IPS-18a (cell line): ENCODE measurements around the gene PRKAR1B.

Experiments used
- H3K27ac ChIP-seq: one replicate; pipeline ENCODE4 v1.5.1; 2013; ENCODE audit warnings: low read length
- H3K27me3 ChIP-seq: one replicate; pipeline ENCODE4 v1.6.1; 2013; ENCODE audit warnings: mild to moderate bottlenecking, low read length; ENCODE audit not compliant: control insufficient read depth, insufficient read depth
- H3K36me3 ChIP-seq: one replicate; pipeline ENCODE4 v1.6.1; 2013; ENCODE audit warnings: low read depth, low read length; ENCODE audit not compliant: control insufficient read depth
- H3K4me1 ChIP-seq: one replicate; pipeline ENCODE4 v1.6.1; 2013; ENCODE audit warnings: low read depth, low read length; ENCODE audit not compliant: control insufficient read depth
- H3K4me3 ChIP-seq: one replicate; pipeline ENCODE4 v1.5.1; 2013; ENCODE audit warnings: low read length
- H3K9ac ChIP-seq: one replicate; pipeline ENCODE4 v1.6.1; 2013; ENCODE audit warnings: mild to moderate bottlenecking, low read length, moderate library complexity
- H3K9me3 ChIP-seq: one replicate; pipeline ENCODE4 v1.6.1; 2013; ENCODE audit warnings: low read depth, low read length; ENCODE audit not compliant: control insufficient read depth

Gene PRKAR1B

DNA sequence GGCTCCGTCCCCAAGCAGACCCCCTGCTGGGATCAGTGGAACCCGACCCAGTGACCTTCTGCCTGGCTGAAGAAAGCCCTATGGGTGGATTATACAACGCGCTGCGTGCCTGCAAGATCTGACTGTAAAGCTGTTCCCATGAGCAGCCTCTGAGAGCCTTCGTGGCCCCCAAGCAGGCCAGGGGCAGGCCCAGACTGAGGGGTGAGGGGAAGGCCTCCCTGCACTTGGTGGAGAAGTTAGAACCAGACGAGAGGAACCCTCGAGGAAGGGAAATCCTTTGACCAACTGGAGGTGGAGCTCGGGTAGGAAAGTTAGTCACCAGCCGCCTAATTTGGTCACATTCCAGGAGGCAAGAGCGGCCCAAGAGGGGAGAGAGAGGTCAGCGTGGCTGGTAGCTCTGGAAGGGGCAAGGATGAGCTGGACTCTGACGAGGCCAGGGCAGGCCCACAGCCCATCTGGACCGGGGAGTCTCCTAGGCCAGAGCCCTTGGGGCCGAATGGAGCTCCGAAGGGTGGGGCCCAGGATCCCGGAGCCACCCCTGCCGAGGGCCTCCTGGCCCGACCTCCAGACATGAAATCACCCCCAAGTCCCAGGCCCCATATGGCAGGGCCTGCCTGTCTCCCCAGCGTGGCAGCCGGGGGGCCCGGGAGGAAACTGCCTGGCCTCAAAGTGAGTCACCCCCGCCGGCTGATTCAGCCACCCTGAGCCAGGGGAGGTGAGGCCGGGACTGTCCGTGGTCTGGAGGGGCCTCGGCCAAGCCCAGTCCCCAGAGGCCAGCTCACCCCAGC is 184.2 kb downstream of the PRKAR1B start:
- H3K9ac ChIP-seq = no peak overlapping the region
- H3K27me3 ChIP-seq = no peaks in the 10 kb centered on the region
- H3K4me1 ChIP-seq = no peaks in the 10 kb centered on the region
- H3K4me3 ChIP-seq = no peak overlapping the region
- H3K9me3 ChIP-seq = no peaks in the 10 kb centered on the region
- no peak overlapping the region for H3K27ac ChIP-seq
- no peaks in the 10 kb centered on the region for H3K36me3 ChIP-seq

DNA sequence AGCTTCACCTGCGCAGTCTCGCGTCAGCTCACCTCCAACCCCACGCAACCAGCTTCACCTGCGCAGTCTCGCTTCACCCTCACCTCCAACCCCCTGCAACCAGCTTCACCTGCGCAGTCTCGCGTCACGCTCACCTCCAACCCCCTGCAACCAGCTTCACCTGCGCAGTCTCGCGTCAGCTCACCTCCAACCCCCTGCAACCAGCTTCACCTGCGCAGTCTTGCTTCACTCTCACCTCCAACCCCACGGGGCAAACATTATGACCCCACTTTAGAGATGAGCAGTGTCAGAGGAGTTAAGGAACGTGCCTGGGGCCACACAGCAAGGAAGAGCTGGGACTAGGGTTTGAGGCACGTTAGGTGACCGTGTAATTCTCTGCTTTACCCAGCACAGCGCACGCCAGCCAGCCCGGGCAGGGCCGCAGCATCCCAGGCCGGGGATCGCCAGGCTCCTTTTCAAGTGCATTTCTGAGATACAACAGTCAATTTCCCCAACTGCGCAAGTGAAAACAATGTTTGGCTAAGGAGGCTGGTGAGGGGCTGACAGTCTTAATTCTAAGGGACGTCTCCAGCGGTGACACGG is 184.9 kb downstream of the PRKAR1B start:
- no peaks in the 10 kb centered on the region for H3K36me3 ChIP-seq
- no peak overlapping the region for H3K9ac ChIP-seq
- no peaks in the 10 kb centered on the region for H3K9me3 ChIP-seq
- H3K27me3 ChIP-seq = no peaks in the 10 kb centered on the region
- no peaks in the 10 kb centered on the region for H3K4me1 ChIP-seq
- no peak overlapping the region for H3K4me3 ChIP-seq
- H3K27ac ChIP-seq = no peak overlapping the region

DNA sequence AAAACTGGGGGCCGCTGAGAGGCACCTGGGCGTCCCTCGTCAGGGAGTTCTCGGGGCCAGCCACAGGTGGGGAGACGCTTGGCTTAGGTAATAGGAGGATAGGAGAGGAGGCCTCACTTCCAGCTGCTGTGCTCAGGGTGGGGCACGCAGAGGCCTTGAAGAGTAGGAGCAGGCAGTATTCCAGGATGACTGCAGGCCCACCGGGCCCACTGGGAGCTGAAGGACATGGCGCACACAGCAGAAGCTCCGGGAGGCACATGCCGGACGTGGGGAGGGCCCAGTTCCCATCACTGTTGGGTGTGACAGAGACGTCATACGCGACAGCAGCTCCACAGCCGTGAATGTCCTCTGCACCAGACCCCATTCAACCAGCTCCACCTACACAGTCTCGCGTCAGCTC is 185.4 kb downstream of the PRKAR1B start:
- no peaks in the 10 kb centered on the region for H3K27me3 ChIP-seq
- no peak overlapping the region for H3K9ac ChIP-seq
- H3K27ac ChIP-seq = no peak overlapping the region
- H3K36me3 ChIP-seq = no peaks in the 10 kb centered on the region
- no peaks in the 10 kb centered on the region for H3K4me1 ChIP-seq
- no peaks in the 10 kb centered on the region for H3K9me3 ChIP-seq
- H3K4me3 ChIP-seq = no peak overlapping the region

DNA sequence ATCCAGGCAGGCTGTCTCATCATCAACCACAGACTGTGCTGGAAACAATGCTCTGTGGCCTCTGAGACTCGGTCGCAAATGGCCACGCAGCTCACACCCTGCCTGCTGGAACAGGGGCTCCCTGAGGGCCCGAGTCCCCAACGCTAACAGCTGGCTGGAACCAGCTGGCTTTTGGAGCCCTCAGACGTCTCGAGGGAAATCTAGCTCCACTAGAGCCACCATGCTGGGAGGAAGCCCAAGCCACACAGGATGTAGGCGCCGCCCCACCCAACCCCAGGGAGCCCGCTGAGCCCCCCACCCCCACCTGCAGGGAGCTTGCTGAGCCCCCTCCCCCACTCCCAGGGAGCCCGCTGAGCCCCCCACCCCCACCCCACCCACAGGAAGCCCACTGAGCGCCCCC is 186.1 kb downstream of the PRKAR1B start:
- no peaks in the 10 kb centered on the region for H3K27me3 ChIP-seq
- no peak overlapping the region for H3K27ac ChIP-seq
- H3K36me3 ChIP-seq = no peaks in the 10 kb centered on the region
- H3K9me3 ChIP-seq = no peaks in the 10 kb centered on the region
- H3K9ac ChIP-seq = no peak overlapping the region
- no peaks in the 10 kb centered on the region for H3K4me1 ChIP-seq
- H3K4me3 ChIP-seq = no peak overlapping the region

DNA sequence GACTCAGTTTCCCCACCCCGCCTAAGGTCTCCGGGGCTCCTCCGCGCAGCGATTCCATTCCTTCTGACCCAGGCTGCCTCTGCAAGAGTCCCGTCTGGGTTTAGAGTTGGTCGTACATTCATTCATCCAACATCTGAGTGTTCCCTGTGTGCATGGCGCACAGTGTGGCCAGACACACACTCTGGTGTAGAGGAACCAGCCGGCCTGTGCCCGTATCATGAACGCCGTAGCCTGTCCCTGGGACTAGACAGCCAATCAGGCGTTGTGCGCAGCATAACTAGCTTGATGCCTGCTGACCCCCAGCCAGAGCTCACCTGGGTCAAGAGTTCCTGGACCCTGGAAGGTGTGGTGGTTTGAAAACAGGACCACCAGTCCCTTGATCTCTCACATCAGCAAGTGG is 186.5 kb downstream of the PRKAR1B start:
- no peak overlapping the region for H3K27ac ChIP-seq
- no peak overlapping the region for H3K4me3 ChIP-seq
- H3K9ac ChIP-seq = no peak overlapping the region
- no peaks in the 10 kb centered on the region for H3K36me3 ChIP-seq
- no peaks in the 10 kb centered on the region for H3K27me3 ChIP-seq
- H3K9me3 ChIP-seq = no peaks in the 10 kb centered on the region
- H3K4me1 ChIP-seq = no peaks in the 10 kb centered on the region

DNA sequence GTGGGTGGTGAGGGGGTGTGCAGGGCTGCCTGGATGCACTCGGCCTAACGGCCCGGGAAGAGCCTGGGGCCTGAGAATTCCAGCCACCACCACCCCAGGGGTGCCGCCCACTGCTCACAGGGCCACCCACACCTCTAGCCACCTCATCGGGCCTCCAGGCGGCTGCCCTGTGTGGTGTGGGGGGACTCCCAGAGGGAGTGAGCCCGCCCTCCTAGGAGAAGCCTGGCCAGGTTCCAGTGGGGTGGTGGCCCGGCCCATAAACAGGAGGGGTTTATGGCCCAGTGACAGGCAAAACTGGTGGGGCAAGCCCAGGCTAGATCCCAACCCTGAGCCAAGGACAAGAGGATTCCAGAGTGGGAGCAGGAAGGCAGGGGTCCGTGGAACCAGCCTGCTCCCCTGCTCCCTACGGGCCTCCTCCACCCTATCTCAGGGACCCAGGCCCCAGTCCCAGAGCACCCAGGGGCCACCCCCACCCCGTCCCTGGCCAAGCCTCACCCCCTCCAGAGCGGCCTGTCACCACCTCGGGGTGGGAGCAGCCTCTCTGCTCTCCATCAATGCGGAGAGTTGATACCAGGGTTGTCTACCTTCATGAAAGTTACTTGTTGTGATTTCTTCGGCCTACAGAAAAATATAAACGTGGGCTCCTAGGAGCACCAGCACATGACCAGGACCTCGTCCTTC is 187.2 kb downstream of the PRKAR1B start:
- no peaks in the 10 kb centered on the region for H3K4me1 ChIP-seq
- no peaks in the 10 kb centered on the region for H3K27me3 ChIP-seq
- no peak overlapping the region for H3K9ac ChIP-seq
- H3K4me3 ChIP-seq = no peak overlapping the region
- H3K27ac ChIP-seq = no peak overlapping the region
- H3K36me3 ChIP-seq = no peaks in the 10 kb centered on the region
- H3K9me3 ChIP-seq = no peaks in the 10 kb centered on the region

DNA sequence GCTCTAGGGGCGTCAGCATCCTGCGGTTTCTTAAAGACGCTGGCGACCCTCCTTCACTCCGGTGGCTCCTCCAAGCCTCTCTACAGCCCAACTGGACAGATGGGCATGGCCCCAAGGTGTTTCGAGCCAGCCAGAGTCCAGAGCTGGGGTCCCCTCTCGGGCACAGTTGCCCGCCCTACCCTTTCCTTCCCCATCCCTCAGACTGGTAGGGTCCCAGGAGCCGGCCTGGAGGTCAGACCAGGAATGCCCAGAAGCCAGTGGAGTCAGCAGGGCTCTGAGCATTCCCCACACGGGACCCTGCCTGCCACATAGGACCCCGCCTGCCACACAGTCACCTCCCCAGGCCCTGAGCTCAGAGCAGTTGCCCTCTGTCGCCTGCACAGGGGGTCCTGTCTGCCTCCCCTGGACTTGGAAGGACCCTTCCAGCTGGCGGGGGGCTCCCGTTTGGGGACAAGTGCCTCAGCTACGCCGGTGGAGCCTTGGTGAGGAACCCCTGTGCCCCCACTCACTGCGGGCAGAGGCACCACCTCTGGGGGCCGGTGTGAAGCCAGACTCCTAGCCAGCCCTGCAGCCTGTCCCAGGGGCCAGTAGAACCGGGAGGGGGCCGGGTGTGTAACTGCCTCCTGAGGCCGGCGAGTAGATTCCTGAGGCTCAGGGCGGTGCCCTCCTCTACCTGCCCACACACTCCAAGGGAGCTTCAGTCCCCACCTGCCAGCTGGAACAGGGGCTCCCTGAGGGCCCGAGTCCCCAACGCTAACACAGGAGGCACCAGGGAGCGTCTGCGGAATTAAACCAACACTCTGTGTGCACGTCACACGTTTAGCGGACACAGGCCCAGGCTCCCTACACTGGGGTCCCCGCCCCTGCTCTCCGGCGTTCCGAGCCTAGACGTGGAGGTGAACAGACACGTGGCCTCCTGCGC is 188.1 kb downstream of the PRKAR1B start:
- Histone ChIP-seq H3K4me1 (no peaks in the 10 kb centered on the region), H3K27me3 (no peaks in the 10 kb centered on the region), H3K36me3 (no peaks in the 10 kb centered on the region), H3K4me3 (no peak overlapping the region), H3K27ac (no peak overlapping the region), H3K9me3 (no peaks in the 10 kb centered on the region), H3K9ac (no peak overlapping the region)

DNA sequence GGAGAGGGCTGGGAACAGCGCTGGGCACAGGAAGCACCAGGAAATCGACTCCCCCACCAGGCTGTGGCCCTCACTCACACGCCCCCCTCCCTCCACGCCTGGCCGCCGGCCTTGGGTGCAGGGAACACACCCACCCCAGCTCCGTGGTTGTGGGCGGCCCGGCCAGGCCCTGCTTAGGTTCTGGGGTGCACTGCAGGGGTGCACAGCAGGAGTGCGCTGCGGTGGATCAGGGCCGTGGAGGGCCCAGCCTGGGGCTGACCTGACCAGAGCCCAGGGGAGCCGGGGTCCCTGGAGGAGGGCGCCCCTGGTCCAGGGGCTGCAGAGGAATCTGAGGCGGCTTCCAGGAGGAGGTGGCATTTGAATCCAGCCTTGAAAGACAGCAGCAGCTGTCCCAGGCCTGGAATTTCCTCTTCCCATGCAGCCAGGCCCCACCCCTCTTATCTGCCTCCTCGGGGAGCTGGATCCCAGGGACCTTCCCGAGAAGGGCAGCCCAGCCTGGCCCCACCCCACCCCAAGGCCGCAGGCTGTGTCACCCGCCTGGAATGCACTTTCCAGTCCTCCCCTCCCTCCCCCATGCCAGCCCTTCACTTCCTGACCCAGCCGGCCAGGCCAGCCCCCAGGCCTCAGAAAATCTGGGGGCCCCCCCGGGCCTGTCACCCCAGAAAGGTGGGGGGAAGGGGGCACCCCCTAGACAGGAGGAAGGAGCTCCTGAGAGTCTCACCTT is 189.0 kb downstream of the PRKAR1B start:
- no peak overlapping the region for H3K9ac ChIP-seq
- no peak overlapping the region for H3K4me3 ChIP-seq
- no peak overlapping the region for H3K27ac ChIP-seq
- H3K4me1 ChIP-seq = no peaks in the 10 kb centered on the region
- H3K27me3 ChIP-seq = no peaks in the 10 kb centered on the region
- no peaks in the 10 kb centered on the region for H3K9me3 ChIP-seq
- no peaks in the 10 kb centered on the region for H3K36me3 ChIP-seq

DNA sequence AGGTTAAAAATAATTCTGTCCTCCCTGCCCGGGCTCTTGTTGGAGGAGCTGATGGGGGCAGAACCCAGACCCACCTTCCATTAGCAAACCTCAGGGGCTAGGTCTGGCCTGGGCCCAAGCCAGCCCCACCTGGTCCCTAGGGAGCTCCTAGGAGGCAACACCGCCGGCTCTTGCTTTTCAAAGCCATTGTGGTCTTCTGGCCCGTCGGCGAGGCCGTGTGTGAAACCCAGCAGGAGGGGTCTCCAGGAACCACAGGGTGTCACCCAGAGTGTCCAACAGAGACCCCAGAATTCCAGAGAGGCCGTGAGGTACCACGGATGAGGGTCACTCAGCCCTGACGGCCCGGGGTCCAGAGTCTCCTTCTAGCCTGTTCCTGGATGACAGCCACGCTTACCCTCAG is 190.8 kb downstream of the PRKAR1B start:
- no peaks in the 10 kb centered on the region for H3K27me3 ChIP-seq
- no peak overlapping the region for H3K4me3 ChIP-seq
- H3K27ac ChIP-seq = no peak overlapping the region
- H3K9ac ChIP-seq = no peak overlapping the region
- H3K4me1 ChIP-seq = no peaks in the 10 kb centered on the region
- H3K36me3 ChIP-seq = no peaks in the 10 kb centered on the region
- H3K9me3 ChIP-seq = no peaks in the 10 kb centered on the region

DNA sequence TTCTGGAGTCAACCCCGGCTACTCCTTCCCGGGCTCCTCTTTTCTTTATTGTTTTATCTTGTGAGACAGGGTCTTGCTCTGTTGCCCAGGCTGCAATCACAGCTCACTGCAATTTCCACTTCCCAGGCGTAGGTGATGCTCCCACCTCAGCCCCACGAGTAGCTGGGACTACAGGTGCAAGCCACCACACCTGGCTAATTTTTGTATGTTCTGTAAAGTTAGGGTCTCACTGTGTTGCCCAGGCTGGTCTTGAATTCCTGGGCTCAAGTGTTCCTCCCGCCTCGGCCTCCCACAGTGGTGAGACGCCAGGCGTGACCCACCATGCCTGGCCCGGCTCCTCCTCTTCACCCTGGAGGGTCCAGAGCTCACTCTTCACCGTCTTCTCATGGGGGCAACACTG is 192.1 kb downstream of the PRKAR1B start:
- no peaks in the 10 kb centered on the region for H3K36me3 ChIP-seq
- H3K9ac ChIP-seq = no peak overlapping the region
- H3K9me3 ChIP-seq = no peaks in the 10 kb centered on the region
- H3K4me1 ChIP-seq = no peaks in the 10 kb centered on the region
- no peak overlapping the region for H3K27ac ChIP-seq
- no peak overlapping the region for H3K4me3 ChIP-seq
- H3K27me3 ChIP-seq = no peaks in the 10 kb centered on the region

DNA sequence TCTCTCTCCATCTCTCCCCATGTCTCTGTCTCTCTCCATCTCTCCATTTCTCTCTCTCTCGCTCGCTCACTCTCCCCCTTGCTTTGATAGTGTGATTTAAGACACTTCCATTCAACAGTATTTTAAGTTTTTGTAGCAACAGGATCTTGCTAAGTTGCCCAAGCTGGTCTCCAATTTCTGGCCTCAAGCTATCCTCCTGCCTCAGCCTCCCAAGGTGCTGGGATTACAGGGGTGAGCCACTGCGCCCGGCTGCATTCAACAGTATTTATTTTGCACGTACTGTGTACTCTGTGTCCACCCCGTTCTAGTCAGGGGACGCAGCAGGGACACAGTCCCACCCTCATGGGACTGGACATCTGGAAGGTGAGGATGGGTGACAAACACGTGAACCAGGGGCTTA is 193.0 kb downstream of the PRKAR1B start:
- Histone ChIP-seq H3K4me3 (no peak overlapping the region), H3K9ac (no peak overlapping the region), H3K36me3 (no peaks in the 10 kb centered on the region), H3K4me1 (no peaks in the 10 kb centered on the region), H3K27ac (no peak overlapping the region), H3K9me3 (no peaks in the 10 kb centered on the region), H3K27me3 (no peaks in the 10 kb centered on the region)
